Stimulated activated CD4-positive, alpha-beta T cell treated with anti-CD3 and anti-CD28 coated beads, TNF-alpha, amount 100 ng/mL, for 4 hours (primary cell): Measurements from ENCODE around the gene RGS17.
"Not testable (repeated sequence)": the region's sequence is repeated elsewhere in the genome, so short reads cannot be mapped to it uniquely, and the experiment has no call there.

Experiments
- DNase-seq, 3 experiments: peaks; one replicate each; pipeline ENCODE4 v3.0.0-alpha.2; 2020; ENCODE audit warnings: low read depth in 3 of 3

RGS17 gene, protein sequence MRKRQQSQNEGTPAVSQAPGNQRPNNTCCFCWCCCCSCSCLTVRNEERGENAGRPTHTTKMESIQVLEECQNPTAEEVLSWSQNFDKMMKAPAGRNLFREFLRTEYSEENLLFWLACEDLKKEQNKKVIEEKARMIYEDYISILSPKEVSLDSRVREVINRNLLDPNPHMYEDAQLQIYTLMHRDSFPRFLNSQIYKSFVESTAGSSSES

DNA sequence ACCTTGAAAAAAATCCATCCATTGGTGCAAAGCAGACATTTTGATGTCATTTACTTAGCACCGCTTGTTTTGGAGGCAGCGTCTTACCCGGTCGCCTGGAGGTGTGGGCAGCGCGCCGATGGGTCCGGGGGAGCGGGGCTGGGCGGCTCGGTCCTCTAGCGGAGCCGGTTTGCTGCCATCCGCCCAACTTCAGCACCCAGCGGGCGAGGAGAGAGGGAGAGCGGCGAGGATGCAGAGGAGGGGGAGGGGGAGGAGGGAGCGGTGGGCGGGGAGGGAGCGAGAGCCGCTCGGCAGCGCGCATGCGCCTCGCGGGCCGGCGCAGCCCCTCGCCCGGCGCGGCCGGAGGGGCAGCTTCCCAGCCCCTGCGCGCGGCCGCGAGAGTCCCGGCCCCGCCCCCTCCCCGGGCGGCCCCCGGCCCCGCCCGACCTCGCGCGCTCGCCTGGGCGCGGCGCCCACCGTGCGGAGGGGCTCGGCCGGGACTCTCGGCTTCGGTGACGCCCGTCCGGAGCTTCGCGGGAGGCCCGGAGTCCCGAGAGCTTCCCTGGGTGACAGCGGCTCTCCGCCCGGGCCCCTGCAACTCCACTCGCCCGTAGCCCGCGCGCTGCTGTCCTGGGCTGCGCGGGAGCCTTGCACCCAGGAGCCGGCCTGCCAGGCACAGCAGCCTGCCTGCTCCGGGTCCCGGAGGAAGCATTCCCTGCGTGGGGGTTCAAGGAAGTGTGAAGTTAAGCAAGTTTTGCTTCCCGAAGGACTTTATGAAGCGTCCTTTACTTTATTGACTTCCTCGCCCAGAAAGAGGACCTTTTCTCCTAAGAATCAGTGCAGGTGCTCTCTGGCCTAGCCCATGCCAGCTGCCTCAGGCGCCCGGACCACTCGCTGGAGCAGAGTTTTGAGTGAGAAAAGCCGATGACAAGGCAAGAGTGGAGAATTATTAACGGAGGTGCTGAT is at the start of gene RGS17:
Gene RGS17, minus strand, starts transcription at position 246 of the 945 bp plus-strand sequence. CDS start 87,264 bp downstream, outside the sequence.
- DNase-seq = no peak

DNA sequence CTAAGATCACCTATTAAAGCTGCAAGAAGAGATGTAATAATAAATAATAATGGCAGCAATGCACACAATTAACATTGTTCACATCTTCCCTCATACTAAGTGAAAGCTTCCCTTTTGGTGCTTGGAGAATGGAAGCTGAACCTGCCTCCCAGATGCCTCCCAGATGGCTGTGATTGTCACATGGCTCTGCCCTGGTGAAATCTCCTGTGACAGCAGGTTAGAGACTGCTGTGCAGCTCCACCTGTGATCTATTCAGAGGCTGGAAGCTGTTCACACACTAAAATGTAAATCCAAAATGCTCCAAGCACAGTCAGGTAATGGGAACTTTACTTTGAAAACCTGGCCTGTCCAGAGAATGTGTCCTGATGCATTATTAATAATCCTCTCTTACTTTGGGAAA is 41.7 kb upstream of the RGS17 start:
- DNase-seq = no peak

DNA sequence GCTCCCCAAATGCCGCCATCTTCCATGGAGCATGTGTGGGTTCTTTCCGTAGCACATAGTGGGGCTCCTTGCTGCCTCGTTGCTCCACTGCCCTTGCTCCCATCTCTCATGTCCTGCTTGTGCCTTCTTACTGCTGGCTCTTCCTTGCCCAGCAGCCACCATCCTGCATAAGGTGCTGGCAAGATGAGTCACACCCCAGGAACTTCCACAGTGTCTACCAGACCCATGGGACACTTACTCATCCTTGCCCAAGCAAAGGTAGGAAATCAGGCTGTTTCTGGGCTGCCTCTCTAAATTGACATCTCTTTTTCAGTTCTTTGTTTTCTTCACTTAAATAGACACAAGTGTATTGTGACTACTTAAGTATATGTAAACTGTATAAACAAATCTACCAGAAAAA is 39.4 kb upstream of the RGS17 start:
- DNase-seq = no peak

DNA sequence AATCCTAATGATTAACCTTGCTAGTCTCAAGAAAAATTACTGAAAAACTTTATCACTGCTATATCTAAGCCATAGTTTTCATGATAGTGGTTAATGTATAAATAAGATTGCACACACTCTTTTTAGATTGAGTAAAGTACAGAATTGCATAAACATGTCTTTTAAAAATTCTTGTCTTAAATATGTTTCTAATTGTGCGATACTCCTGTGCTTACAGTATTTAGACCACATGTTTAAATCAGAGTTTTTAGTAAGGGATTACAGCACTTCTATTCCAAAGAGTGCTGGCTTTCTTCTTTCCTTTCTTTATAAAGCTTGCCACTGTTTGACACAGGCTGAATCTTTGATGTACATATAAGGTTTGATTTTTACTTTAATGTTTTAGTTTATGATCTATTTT is 36.8 kb upstream of the RGS17 start:
- no peak for DNase-seq

DNA sequence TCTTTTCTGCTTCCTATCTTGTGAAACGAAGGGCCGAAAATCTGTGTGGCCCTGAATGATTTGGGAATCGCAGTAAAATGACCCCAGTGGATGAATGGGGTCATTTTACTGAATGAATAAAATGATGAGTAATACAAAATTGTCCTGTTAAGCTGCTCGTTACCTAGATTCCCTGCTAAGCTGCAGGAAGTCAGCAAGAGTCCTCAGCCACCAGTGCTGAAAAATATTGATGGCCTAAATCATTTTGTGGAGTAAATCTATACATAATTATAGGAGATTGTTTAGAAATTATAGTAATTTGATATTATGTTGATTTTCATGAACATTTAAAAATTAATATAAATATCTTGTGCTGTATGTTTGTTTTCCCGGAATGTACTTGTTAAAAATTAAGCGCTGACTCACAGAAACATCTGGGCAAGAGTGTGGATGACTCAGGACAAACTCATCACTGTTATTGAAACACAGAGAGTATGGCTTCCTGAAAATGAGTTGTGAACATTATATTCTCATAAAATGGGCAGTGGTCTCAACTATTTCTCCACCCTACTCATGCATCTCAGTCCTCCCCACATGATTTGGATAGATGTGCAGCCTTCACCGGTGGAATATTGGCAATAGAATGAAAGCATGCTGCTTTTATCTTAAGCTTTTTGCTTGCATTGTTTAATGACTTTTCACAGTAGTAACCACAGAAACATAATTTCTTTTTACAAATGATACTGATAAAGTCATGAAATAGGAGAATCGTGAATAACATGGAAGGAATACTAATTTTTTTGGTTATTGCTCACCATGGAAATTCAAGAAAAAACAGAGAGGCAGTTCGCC is 36.2 kb upstream of the RGS17 start:
- no peak for DNase-seq

DNA sequence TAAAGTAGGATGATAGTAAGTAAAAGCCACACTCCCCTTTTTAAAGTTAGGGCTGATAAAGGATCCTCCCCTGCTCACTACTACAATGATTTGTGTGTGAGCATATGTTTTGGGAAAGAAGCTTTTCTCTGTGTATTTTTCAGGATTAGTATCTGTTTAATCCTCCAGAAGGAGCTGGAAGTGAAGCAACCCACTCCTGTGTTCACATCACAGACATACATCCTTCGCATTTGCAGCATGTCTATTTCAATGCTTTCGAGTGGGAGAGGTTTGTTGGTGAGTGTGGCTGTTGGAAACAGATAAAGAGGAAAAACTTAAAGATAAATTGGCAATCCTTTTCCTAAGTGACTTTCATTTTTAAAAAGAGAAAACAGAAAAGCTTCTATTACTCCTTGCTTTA is 31.6 kb upstream of the RGS17 start:
- DNase-seq = no peak

DNA sequence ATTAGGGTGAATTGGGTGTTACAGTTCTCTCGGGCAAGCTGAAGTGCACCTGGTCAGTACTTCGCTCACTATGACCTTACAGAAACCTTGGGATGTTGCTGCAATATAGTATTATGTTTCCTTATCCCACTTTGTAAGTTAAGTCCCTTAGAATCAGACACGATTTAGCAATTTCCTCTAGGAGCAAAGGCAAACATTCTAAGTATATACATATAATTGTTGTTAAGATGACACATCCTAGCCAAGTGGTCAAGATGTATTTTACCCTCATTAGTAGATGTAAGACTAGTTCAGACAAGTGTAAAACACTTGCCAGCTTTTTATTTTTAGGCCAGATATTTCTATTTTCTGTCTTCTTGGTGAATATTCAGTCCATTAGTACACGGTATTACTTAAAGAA is 31.1 kb upstream of the RGS17 start:
- DNase-seq = no peak

DNA sequence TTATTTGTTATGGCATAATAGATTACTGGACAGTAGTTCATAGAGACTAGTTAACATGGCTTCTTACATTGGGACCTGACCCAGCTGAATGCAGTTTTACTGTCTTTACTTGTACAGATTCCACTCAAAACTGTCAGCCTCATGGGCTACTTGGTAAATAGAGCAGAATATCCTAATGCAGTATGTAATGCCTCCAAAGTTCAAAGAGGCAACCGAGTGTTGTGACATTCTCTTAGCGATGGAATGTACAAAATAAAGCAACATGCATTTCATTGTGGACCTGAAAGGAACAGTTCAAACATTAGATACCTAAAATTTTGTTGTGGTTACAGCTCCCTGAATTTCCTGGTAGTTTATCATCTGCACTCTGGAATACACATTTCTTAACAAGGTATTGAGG is 29.1 kb upstream of the RGS17 start:
- DNase-seq = no peak

DNA sequence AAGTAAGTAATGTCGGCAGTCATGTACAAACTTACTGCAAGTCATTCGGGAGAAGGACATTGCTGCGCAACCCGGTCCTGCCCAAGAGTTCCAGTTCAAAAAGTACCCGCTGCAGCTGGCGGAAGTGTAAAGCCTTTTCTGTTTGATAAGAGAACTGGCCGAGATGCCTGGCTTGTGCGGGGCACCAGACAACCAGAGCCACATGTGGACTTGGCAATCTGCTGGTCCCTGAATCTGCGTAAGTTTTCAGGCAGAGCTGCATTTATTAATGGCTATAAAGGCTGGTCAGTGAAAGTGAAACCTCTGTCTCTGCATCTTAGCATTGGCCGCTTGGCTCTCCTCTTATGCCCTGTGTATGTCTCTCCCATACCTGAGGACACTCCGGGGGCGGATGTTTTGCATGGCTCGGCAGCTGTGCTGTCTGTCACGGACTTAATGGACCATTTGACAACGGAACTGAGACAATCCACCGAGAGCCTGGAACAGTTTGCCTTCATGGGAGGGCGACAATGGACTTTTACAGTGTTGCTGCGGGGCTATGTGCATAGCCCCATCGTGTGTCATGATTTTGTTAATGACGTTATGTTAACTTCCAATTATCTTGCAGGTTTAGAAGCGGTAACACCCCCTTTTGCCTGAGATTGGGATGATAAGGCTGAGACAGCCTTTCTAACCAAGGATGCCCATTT is 19.8 kb upstream of the RGS17 start:
- DNase-seq = no peak

DNA sequence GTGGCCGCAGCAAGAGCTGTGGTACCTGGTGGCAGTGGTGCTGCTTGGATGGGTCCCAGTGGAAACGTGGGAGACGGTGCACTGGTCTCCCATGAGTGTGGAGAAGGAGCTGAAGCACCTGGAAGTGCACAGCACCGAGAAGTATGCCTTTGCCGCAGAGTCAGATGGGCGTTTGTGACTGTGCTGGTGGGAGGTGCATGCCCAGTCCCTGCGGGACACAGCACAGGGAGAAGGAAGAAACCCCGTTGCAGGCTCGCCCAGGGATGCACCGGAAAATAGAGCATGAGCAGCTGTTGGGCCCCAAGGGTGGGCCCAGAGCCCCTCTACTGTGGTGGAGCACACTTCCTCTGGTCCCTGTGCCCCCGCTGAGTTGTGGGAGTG is 19.3 kb upstream of the RGS17 start:
- no peak for DNase-seq

DNA sequence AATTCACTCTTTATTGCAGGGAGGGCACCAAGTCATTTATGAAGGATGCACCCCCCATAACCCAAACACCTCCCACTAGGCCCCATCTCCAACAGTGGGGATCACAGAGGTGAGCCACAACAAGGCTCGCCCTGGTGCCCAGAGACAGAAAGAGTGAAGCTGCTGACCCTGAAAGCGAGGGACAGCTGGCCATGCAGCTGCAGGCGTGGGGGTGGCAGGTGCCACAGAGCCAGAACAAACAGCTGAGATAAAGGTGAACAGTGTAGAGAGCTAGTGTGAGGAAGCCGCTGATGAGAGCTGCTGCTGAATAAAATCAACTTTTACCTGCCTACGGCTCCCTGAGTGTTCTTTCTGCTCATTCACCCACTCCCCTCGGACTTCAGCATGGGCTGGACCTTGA is 18.8 kb upstream of the RGS17 start:
- no peak for DNase-seq

DNA sequence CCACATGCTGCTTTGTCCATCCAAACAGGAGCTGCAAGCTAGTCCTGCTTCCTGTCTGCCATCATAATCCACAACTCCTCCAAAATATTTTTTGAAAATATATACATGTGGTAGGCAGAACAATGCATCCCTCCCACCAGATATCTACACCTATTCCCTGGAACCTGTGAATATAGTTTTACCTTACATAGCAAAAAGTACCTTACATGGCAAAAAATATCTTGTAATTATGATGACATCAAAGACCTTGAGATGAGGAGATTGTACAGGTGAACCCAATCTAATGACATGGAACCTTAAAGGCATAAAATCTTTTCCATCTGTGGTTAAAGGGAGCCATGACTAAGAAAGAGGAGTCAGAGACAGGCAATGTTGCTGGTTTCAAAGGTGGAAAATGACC is 15.3 kb upstream of the RGS17 start:
- no peak for DNase-seq

DNA sequence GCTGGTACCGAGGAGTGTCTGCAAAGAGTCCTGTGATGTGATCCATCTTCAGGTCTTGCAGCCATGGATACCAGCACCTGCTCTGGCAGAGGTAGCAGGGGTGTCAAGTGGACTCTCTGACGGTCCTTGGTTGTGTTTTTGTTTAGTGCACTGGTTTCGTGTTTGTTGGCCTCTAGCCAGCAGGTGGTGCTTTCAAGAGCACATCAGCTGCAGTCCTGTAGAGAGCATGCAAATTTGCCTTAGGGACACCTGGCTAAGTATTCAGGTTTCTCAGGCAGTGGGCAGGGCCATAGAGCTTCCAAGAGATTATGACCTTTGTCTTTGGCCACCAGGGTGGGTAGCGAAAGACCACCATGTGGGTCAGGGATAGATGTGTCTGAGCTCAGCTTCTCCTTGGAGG is 14.5 kb upstream of the RGS17 start:
- no peak for DNase-seq

DNA sequence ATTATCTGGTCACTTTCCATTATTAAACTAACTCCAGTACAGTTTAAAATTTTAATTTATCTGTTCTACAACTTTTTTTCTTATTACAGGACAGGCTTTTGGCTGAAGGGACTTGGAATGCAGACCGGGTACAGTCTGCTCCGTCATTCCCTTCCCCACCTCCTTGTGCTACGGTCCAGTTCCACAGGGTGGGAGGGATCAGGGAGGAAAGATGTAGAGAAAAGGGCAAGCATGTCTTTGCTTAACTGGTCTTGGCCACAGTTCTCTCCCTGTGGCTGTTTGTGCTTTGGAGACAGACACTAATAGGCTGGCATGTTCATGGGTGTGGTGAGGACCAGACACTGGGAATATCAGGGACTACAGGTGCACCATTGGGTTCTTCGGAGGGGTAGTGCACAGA is 12.1 kb upstream of the RGS17 start:
- DNase-seq = no peak

DNA sequence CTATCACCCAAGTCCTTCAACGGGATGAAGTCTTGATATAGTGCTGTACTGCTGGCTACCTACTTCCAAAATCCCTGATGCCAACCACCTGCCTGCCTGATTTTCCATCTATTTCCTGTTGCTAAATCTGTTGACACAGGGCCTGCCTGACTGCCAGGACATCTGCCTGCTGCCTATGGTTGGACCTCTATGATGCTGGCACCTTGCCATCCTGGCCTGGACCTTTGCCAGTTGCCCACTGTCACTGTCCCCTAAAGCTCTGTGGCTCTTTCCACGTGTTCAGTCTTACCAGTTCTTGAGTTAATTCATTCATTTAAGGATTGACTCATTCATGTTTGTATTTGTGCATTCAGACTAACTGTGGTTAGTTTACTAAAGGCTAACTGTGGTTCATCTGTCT is 9.2 kb upstream of the RGS17 start:
- DNase-seq = no peak

DNA sequence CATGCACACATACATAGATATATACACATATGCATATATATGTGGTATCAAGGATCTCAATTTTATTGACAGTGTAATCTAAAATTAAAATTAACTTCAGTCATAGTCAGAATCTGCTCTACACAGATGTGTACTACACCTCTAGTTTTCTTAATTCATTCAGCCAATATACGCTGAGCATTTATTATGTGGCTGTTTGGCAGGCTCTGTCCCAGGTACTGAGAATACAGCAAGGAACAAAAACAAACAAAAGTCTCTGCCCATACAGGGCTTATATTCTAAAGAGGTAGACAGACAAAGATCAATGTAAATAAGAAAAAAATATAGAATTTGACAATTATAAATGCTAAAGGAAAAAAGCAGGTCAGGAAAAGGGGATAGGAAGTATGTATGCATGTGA is 7.8 kb upstream of the RGS17 start:
- DNase-seq = no peak

DNA sequence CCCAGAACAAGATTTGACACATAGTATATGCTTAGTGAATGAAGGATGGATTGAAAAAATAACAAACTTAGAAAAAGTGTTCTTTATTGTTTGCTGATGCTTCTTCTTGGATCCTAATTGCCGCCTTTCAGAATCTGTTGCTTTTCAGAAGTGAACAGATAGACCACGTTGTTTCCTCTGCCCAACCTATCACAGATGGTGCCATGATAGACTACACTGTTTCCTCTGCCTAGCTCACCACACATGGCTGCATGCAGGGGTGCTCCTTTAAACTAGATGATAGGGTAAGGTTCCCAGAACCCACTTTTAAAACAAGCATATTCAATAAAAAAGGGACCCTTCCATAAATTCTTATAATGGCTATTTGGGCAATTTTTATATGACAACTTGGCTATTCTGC is 4.6 kb upstream of the RGS17 start:
- DNase-seq = no peak

DNA sequence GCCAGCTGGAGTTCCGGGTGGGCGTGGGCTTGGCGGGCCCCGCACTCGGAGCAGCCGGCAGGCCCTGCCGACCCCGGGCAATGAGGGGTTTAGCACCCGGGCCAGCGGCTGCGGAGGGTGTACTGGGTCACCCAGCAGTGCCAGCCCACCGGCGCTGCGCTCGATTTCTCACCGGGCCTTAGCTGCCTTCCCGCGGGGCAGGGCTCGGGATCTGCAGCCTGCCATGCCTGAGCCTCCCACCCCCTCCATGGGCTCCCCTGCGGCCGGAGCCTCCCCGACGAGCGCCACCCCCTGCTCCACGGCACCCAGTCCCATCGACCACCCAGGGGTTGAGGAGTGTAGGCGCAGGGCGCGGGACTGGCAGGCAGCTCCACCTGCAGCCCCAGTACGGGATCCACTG is 2.6 kb upstream of the RGS17 start:
- DNase-seq = not testable (repeated sequence)

DNA sequence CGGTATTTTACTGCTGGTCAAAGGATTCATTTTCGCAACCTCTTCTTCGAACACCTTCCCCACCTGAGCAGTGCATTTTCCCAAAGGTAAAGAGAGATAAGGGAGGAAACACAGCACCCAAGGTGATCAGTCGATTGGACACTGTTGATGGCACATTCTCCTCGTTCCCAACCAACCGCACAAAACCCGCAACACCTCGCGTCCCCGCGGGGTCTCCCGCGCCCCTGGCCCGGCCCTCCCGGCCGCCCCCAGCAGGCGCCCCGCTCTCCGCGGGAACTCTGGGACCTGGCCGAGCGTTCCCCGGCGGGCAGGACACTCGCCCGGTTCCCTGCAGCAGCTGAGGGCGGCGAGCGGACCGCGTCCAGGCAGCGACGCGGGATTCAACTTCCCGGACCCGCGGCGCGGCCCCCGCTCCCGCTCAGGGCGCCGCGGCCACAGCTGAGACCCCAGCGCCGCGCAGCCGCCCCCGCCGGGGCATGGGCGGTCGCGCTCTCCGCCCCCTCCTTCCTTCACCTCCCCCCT is 506 bp downstream of the RGS17 start:
- DNase-seq = no peak

DNA sequence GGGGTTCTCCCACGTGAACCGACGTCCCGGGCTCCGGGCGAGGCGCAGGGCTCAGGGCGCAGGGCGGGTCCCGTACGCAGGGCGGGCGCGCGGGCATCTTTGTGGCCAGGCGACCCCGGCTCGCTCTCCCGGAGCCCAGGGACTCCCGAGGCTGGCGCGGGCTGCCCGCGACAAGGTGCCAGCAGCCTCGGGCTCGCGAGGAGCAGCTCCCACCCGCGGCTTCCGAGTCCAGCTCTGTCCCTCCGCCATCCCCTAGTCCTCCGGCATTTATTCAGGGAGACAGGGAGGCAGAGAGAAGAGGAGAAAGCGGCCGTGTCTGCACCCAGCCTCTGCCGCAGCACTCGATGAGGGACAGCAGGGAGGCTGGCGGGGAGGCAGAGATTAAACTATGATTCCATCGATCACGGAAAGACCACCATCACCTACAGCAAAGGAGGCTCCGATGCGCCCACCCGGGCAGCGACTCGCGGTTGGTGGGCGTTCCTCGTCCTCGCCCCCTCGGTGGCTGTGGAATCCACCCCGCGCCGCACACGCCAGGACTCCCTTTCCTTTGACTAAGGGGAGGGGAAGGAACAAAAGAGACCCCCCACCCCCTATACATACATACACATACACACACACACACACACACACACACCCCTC is 1.1 kb downstream of the RGS17 start:
- no peak for DNase-seq

DNA sequence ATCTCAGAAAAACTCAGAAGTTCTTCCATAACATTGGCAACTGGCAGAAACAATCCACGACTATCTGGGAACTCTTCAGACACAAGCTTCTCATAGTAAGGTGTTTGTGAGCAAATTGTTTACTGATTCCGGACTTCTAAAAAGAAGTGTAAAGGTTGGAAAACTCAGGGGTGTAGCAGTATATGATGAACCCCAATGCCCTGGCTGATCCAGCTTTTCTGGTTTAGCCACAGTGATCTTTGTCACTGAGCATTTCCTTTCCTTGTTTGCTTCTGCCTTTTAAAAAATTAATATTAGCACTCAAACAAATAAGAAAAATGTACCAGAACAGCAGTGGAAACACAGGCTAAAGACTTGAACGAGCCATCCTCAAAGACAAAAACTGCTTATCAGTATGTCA is 4.9 kb downstream of the RGS17 start:
- DNase-seq = no peak
